Fibroblast of the aortic adventitia (primary cell): Measurements from ENCODE around the gene ST6GALNAC5. TPM values are rescaled to one million over a fixed set of nuclear protein-coding genes. Genes with fewer than 3 reads are reported as not detected.

Experiments used
- DNase-seq: peaks from one replicate; pipeline ENCODE4 v3.0.0-alpha.2; 2010; ENCODE audit warnings: low read depth
- H3K4me3 ChIP-seq: 2 replicates; pipeline ENCODE4 v1.5.1; 2011; ENCODE audit warnings: low read depth, mild to moderate bottlenecking, control low read depth, low read length, moderate library complexity
- CTCF ChIP-seq: IDR thresholded peaks from 2 replicates; pipeline ENCODE4 v1.5.1; 2011; ENCODE audit warnings: mild to moderate bottlenecking, low read length, control low read depth, inconsistent platforms; ENCODE audit not compliant: insufficient read depth
- total RNA-seq: library from RNA; depleted of rRNA; stranded (reverse); fragments of >200 nt; gene quantifications from 2 replicates; pipeline ENCODE4 v1.2.3, GENCODE V29; 2012; ENCODE audit warnings: low replicate concordance

The ST6GALNAC5 gene
- total RNA-seq, 1 donor = 0.09 TPM

- H3K4me3 ChIP-seq = no peak overlapping the region
- no peak for DNase-seq
- TF ChIP-seq CTCF = no peak
Measured at GRCh38 chr1:77016386-77016985, 149.2 kb downstream of the ST6GALNAC5 start.

GRCh38 chr1:77018311-77018710 lies 151.0 kb downstream of the ST6GALNAC5 start:
- no peak overlapping the region for H3K4me3 ChIP-seq
- TF ChIP-seq CTCF = no peak
- no peak for DNase-seq

- DNase-seq = no peak
- H3K4me3 ChIP-seq = no peak overlapping the region
- TF ChIP-seq CTCF = no peak
Measured at GRCh38 chr1:77018761-77019160, 151.5 kb downstream of the ST6GALNAC5 start.

- no peak for TF ChIP-seq CTCF
- H3K4me3 ChIP-seq = no peak overlapping the region
- no peak for DNase-seq
Measured at GRCh38 chr1:77021732-77022131, 154.5 kb downstream of the ST6GALNAC5 start.

- H3K4me3 ChIP-seq = no peak overlapping the region
- DNase-seq = no peak
- TF ChIP-seq CTCF = no peak
Measured at GRCh38 chr1:77024500-77024899, 157.2 kb downstream of the ST6GALNAC5 start.

- no peak for DNase-seq
- H3K4me3 ChIP-seq = no peak overlapping the region
- no peak for TF ChIP-seq CTCF
Measured at GRCh38 chr1:77025599-77025998, 158.3 kb downstream of the ST6GALNAC5 start.

DNA sequence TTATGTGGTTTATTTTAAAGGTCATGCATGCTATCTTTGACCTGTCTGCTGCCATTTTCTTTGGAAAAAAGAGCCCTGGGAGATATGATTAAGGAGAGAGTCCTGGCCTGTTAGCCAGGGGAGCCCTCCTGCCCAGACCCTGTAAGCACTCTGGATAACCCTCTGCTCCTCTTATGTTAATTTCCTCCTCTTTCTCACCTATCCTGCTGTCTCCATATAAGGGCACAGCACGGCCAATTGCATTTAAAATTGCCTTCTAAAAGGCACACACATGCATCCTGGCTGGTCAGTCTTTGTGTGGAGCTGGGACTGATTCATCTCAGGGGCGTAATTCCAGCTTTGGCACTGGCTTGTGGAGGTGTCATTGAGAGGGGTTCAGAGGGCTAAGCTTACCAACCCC lies 158.9 kb downstream of the ST6GALNAC5 start:
- TF ChIP-seq CTCF = no peak
- no peak overlapping the region for H3K4me3 ChIP-seq
- no peak for DNase-seq
